NCI-H1417 (cell line): ENCODE data around the gene RHOG.
"Not testable (repeated sequence)": the region's sequence is repeated elsewhere in the genome, so short reads cannot be mapped to it uniquely, and the experiment has no call there.

Source experiments
- DNase-seq, 3 experiments: peaks; one replicate each; lab custom pipeline; 2025; lab: John Stamatoyannopoulos, UW

RHOG gene

GRCh38 chr11:3840870-3841425 is at the start of gene RHOG:
RHOG (minus strand) TSS chr11:3840959; CDS start chr11:3828138, 12,821 bp downstream.
- DNase-seq = peak; percentile 56 to 85 (median 81)

DNA sequence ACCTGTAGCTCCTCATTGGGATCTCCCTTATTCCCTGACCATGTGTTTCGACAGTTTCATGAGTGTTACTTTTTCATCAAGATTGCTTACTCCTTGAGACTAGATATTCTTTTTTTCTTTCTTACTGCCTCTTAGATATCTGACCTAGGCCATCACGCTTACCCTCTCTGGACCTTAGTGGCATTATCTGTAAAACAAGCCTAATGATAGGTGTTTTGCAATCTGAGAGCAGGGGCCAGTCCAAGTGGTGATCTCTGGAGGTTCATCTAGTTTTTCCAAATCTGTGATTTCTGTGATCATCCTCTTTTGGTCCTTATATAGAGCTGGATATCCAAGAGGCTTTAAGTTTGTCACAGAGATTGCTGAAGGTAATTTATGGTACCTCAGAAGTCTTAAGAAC is 49.3 kb upstream of the RHOG start:
- no peak for DNase-seq

DNA sequence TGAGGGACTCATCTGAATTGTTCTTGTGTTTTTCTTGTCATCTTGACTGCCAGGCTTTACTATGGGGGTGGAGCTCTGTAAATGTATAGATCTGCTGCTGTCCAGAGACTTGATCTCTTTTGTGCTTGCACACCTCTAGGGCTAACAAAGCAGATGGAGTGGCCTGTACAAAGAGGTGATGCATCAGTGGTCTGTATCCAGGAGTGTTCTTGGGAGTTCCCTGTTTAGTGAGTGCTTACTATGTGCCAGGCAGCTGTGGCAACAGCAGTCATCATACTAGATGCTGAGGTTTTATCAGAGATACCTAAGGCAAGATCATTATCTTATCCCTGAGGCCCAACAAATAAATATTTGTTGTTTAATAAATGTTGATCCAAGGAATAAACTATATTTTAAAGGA is 48.1 kb upstream of the RHOG start:
- DNase-seq = no peak

- DNase-seq = no peak
These were observed 46.2 kb upstream of the RHOG start for GRCh38 chr11:3886985-3887384.

DNA sequence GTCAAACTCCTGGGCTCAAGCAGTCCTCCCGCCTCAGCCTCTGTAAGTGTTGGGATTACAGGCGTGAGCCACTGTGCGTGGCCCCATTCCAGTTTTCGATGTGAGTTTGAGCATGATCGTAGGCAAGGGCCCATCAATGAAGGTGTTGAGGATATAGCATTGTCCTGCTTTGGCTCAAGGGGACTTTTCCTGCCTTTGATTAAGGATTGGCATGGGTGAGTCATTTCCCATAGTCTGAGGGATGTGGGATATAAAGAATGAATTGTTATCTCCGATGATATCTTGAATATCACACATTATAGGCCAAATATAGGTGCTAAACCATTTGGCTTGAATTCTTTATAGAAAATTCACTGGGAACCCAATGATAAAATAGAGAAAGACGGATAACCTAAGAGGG is 45.1 kb upstream of the RHOG start:
- no peak for DNase-seq

GRCh38 chr11:3882655-3883054 is 41.9 kb upstream of the RHOG start:
- DNase-seq = no peak

DNA sequence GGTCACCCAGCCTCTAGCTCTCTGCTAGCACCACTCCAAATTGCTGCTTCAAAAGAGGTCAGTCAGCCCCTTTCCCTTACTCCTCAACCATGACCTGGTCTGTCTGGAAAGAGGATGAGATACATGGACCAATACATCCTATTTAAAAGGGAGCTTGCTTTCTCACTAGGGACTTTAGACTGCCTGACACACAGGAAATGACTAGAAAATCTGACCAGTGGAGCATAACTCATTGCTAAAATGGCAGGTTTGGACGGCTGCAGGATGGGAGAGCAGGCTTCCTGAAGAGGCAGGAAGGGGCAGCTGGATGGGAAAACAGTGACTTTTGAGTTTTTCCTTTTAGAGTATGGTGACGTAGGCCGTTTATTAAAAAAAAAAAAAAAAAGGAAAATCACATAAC is 40.0 kb upstream of the RHOG start:
- DNase-seq = peak in 1 of 3 experiments; percentile 28

DNA sequence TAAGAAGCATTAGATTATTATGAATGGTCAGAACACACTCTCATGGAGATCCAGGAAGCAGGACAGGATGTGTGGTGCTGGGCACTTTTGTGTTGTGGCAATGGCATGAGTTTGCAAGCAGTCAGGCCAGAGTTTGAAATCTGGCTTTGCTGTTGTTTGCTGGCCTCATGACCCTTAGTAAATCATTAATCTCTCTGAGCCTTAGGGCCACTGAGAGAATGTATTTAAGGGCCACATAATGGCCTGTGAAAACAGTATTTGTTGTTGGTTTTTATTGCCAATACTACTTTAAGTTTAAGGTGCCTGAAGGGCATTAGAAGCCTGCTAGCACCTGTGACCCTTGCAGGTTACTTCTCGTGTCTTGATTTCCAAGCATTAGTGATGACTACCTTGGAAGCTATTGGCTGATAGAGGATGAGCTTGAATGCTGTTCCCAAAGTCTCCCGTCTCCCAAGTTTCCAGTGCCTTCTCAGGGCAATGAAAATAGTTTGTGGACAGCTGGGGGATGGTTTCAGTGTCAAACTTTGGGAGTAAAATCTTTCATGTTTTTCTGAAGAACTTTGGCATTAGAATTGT is 39.3 kb upstream of the RHOG start:
- DNase-seq = no peak

- peak in 1 of 3 experiments; percentile 14 for DNase-seq
These were observed 38.6 kb upstream of the RHOG start for GRCh38 chr11:3879216-3879966.

DNA sequence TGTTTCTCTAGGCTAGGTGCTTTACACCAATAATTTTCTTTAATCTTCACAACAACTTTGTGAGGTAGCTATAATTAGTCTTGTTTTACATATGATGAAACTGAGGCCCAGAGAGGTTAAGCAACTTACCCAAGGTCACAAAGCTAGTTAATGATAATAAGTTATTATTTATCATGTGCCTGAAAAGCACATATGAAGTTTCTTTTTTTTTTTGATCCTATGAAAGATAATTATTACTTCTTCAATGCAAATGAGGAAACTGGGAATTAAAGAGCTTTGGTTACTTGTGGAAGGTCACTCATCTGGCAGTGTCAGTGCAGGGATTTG is 37.5 kb upstream of the RHOG start:
- no peak for DNase-seq

DNA sequence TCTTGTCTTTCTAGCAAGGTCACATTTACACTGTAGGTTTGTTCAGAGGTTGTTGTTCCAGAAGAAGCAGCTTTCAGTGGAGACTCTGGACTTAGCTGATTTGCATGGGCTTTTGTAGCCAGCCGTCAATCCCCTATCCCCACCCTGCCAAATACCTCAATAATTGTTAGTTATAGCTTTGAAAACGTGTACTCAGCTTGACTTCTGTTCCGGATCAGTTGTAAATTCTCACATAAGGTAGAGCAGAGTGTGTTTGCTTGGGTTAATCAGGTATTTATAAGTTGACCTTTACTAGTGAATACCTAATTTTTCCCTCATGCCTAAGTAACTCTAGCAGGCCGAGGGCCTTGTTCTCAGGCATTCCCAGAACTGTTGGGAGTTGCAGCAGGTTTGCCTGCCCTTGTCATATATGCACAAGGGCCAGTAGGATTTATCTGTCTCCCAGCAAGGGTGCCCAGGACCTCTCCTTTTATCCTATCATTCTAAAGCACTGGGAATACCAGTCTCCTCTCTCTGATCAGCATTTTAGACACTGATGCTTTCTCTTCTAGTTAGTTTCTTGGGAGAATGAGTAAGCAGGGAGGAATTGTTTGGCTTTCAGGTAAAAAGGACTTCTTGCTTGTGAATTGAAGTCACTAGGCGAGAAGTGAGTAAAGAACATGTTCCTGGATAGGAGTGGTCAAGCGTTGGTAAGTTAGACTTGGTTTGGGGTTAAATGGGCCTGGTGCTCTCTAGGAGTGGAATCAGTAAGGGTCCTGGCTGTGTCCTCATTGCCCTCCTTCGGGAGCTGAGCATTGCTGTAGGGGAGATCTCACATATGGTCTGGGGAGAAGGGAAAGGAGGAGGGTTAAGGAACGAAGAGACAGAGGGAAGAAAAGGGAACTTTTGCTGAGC is 36.9 kb upstream of the RHOG start:
- DNase-seq = peak in 2 of 3 experiments; percentile 9 to 55

DNA sequence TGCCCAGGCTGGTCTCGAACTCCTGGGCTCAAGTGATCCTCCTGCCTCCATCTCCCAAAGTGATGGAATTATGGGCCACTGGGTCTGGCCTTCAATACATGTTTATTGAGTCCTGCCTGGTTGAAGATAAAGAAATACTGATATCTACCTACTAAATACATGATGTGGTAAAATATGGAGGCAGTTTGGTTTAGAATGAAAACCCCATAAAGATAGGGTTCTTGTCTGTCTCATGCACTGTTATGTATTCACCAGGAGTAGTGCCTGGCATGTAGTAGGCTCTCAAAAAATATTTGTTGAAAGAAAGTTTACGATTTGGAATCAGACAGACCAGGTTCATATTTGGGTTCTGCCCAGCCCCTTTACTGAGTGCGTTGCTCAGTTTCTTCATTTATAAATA is 35.9 kb upstream of the RHOG start:
- no peak for DNase-seq

- no peak for DNase-seq
These were observed 33.1 kb upstream of the RHOG start for GRCh38 chr11:3873712-3874349.

DNA sequence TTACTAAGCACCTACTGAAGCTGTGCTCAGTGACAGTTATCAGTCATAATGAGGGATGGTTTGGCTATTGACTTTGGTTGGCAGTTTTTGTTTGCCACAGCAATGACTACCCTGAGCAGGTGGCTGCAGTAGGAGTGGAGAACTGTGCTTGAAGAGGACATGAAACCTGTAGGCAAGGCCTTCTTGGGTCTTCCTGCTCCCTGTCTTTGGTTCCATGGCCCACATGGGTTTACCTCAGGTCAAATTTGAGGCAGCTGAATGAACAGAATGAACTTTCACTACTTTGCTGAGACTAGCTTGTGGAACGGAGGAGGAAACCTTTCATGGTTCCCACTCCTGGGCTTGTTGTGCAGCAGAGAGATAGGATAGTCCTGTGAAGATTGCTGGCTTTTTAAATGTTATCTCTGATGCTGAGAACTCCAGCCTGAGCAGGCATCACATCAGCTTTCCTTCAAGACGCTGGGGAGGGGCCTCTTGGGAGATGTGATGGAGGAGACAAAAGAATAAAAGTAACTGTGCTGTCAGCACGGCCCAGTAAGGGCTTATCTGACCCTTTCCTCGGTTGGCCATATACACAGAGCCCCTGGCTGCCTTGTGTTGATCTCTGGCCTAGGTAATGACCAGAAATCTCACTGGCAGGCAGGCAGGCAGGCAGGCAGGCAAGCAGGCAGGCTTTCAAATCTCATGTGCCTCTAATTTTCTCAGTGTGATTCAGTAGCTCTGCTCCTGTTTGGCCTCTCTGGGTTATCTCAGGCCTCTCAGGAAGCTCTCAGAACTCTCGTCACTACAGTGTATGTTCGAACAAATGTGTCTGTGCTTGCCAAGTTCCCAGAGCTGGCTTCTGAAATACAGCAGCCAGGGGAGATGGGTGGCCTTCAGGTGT is 26.7 kb upstream of the RHOG start:
- no peak for DNase-seq

- DNase-seq = no peak
These were observed 26.1 kb upstream of the RHOG start for GRCh38 chr11:3866836-3867208.

DNA sequence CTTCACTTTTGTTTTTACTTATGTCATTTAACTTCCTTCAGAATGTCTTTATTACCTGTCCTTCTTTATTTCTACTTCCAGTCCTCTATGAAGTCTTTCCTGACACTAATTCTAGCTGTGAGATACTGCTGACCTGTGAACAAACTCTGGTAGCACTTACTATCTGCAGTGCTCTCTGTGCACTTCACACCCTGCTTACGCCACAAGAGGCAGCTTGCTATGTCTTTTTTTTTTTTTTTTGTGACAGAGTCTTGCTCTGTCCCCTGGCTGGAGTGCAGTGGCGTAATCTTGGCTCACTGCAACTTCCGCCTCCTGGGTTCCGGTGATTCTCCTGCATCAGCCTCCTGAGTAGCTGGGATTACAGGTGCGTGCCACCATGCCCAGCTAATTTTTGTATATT is 25.4 kb upstream of the RHOG start:
- no peak for DNase-seq

DNA sequence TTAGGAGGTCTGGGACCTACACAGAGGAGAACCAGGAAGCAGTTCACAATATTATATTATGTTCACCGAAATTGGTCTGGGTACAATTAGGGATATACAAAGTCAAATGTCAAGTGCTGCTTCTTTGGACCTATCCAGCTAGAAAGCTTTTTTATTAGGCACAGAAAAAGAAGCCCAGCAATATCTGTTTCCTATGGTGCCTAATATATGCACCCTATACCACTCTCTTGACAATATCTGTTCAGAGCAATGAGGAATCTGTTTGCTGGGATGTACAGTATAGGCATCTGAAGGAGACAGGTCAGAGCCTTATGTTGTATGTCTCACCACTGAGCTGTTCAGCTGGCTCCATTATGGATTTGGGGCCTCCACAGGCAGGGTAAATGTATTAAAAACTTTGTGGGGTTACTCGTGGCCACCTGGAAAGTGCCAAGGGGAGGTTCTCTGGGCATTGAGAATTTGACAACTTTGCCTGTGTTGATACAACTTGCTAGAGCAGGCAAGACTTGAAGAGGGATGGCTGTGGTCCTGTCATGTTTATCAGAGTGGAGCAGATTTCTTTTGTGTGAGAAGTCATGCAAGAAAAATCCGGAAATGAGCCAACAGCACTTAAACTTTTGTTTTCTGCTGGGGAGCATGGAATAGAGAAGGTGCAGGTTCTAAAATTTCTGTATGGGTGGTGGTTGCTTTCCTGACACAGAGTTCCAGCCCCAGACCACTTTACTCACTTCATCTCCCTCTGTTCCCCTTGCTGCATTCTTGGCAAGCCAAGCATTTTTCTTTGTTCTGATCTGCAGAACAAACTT is 24.8 kb upstream of the RHOG start:
- DNase-seq = no peak

DNA sequence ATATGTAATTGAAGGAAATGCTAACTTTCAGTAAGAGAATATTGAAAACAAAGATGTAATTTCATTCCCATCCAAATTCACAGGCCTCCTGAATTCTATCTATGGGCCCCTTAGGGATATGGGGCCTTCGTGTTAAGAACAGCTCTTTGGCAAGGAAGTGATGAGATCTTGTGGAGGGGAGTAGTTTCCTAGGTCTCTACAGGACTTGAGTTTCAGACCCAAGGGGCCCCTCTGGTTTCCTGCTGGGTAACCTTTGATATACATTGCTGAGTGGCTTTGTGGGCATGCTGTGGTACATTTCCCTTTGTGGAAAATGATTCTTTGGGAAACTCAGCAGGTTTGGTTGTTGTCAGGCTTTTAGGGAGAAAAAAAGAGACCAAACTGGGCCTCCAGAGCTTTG is 20.9 kb upstream of the RHOG start:
- DNase-seq = no peak

DNA sequence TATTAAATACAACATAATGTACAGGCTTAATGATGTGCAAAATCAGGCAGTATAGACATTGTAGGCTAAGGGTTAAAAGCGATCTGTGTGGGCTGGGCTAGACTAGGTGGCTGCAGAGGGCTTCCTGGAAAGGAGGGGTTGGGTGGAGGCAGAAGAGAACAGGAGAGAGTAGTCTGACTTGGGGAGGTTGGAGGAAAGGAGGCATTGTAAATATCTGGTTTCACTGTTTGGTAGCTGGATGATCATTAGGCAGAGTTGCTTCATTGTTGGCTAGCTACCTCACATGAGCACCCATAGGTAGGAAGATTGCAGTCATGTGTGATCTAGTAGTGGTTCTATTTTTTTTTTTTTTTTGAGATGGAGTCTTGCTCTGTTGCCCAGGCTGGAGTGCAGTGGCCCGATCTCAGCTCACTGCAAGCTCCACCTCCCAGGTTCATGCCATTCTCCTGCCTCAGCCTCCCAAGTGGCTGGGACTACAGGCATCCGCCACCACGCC is 20.2 kb upstream of the RHOG start:
- not testable (repeated sequence) for DNase-seq

DNA sequence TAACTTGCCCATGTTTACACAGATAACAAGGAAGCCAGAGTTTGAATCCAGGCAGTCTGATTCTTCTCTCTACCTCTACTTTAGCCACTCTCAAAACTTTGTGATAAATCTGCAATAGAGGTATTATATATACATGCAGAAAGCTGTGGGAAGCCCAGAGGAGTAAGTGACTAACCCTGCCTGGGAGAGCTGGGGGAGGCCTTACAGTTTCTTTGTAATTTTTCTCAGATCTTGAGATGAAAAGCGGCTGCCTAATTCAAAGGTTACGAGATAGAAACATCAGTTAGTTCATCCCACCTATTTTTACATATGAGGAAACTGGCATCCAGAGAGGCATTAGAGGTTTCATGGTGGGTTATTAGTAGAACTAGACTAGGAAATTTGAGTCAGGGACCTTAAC is 19.6 kb upstream of the RHOG start:
- no peak for DNase-seq
